ENCODE measurements around the gene ZNF385D.

DNA sequence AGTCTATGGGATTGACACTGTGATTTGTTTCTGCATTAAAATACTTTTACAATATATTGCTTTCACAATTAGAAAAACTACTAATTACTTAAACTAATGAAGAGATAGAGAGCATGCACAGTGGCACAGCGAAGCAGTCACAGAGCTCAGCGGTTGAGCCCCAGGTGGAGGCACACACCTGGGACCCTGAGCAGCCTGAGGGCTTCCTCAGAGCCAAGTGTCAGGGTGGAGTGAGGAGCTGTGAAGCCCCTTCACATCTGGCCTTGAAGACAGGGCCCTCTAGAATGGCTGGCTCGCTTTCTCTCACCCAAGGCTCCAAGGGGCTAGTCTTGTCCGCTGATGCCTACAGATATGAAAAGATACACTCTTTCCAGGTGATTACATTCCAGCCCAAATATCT is 287.7 kb downstream of the ZNF385D start:
- TF ChIP-seq ZFP30 (CRISPR knock-in tag; IDR thresholded peaks at IDR 0.05) (no peak), ARNTL (CRISPR knock-in tag; IDR thresholded peaks at IDR 0.05; ENCODE audit: borderline replicate concordance, low read depth) (no peak), ZC3H10 (CRISPR knock-in tag; IDR thresholded peaks at IDR 0.05) (no peak), ISL1 (CRISPR knock-in tag; IDR thresholded peaks at IDR 0.05) (no peak)
- TF ChIP-seq, protein P1, sequence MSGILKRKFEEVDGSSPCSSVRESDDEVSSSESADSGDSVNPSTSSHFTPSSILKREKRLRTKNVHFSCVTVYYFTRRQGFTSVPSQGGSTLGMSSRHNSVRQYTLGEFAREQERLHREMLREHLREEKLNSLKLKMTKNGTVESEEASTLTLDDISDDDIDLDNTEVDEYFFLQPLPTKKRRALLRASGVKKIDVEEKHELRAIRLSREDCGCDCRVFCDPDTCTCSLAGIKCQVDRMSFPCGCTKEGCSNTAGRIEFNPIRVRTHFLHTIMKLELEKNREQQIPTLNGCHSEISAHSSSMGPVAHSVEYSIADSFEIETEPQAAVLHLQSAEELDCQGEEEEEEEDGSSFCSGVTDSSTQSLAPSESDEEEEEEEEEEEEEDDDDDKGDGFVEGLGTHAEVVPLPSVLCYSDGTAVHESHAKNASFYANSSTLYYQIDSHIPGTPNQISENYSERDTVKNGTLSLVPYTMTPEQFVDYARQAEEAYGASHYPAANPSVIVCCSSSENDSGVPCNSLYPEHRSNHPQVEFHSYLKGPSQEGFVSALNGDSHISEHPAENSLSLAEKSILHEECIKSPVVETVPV (CRISPR knock-in tag; IDR thresholded peaks at IDR 0.05): no peak
- TF ChIP-seq, protein P2, sequence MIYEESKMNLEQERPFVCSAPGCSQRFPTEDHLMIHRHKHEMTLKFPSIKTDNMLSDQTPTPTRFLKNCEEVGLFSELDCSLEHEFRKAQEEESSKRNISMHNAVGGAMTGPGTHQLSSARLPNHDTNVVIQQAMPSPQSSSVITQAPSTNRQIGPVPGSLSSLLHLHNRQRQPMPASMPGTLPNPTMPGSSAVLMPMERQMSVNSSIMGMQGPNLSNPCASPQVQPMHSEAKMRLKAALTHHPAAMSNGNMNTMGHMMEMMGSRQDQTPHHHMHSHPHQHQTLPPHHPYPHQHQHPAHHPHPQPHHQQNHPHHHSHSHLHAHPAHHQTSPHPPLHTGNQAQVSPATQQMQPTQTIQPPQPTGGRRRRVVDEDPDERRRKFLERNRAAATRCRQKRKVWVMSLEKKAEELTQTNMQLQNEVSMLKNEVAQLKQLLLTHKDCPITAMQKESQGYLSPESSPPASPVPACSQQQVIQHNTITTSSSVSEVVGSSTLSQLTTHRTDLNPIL (CRISPR knock-in tag; IDR thresholded peaks at IDR 0.05; ENCODE audit: low read depth): no peak
- TF ChIP-seq, protein P3, sequence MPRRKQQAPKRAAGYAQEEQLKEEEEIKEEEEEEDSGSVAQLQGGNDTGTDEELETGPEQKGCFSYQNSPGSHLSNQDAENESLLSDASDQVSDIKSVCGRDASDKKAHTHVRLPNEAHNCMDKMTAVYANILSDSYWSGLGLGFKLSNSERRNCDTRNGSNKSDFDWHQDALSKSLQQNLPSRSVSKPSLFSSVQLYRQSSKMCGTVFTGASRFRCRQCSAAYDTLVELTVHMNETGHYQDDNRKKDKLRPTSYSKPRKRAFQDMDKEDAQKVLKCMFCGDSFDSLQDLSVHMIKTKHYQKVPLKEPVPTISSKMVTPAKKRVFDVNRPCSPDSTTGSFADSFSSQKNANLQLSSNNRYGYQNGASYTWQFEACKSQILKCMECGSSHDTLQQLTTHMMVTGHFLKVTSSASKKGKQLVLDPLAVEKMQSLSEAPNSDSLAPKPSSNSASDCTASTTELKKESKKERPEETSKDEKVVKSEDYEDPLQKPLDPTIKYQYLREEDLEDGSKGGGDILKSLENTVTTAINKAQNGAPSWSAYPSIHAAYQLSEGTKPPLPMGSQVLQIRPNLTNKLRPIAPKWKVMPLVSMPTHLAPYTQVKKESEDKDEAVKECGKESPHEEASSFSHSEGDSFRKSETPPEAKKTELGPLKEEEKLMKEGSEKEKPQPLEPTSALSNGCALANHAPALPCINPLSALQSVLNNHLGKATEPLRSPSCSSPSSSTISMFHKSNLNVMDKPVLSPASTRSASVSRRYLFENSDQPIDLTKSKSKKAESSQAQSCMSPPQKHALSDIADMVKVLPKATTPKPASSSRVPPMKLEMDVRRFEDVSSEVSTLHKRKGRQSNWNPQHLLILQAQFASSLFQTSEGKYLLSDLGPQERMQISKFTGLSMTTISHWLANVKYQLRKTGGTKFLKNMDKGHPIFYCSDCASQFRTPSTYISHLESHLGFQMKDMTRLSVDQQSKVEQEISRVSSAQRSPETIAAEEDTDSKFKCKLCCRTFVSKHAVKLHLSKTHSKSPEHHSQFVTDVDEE (CRISPR knock-in tag; IDR thresholded peaks at IDR 0.05): no peak
- TF ChIP-seq, protein P4, sequence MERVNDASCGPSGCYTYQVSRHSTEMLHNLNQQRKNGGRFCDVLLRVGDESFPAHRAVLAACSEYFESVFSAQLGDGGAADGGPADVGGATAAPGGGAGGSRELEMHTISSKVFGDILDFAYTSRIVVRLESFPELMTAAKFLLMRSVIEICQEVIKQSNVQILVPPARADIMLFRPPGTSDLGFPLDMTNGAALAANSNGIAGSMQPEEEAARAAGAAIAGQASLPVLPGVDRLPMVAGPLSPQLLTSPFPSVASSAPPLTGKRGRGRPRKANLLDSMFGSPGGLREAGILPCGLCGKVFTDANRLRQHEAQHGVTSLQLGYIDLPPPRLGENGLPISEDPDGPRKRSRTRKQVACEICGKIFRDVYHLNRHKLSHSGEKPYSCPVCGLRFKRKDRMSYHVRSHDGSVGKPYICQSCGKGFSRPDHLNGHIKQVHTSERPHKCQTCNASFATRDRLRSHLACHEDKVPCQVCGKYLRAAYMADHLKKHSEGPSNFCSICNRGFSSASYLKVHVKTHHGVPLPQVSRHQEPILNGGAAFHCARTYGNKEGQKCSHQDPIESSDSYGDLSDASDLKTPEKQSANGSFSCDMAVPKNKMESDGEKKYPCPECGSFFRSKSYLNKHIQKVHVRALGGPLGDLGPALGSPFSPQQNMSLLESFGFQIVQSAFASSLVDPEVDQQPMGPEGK (CRISPR knock-in tag; IDR thresholded peaks at IDR 0.05; ENCODE audit: borderline replicate concordance): no peak

Measured in SK-N-SH treated with all-trans-retinoic acid at 6 μM for 48 hours (cell line).